HepG2 (cell line): Measurements from ENCODE around the gene CD6. TPM values are rescaled to one million over a fixed set of nuclear protein-coding genes. Genes with fewer than 3 reads are reported as not detected.

Experiments
- ATAC-seq: fragments of 200-7000 bp; cut with Tn5 transposase; 3 replicates; pipeline ENCODE4 v1.9.1; 2020; ENCODE audit warnings: mild to moderate bottlenecking, moderate library complexity
- BruUV-seq: library from RNA; stranded (reverse); fragments of 400-500 nt; replicated peaks from 2 replicates; lab custom pipeline; 2021; lab: Mats Ljungman, UMichigan
- CTCF ChIA-PET: fragments of 300-600 bp; formaldehyde crosslinking; extraction: SDS; loops from one replicate; lab custom pipeline; 2021; ENCODE audit warnings: low total read pairs, inconsistent platforms, low intra/inter-chr PET ratio; lab: Yijun Ruan, JAX
- POLR2A ChIA-PET: fragments of 350-600 bp; sonication (Branson Sonifier 250); formaldehyde crosslinking; loops from one replicate; lab custom pipeline; 2020; ENCODE audit warnings: antibody characterized with exemption, inconsistent platforms; lab: Yijun Ruan, JAX
- DNase-seq: peaks from one replicate; pipeline ENCODE4 v3.0.0-alpha.2; 2015; ENCODE audit warnings: low spot score
- FAIRE-seq: peaks from 3 replicates; lab custom pipeline; 2011; peaks lifted over from hg19 to GRCh38; lab: Jason Lieb, UNC
- H2AFZ ChIP-seq: one replicate; pipeline ENCODE4 v1.6.1; 2011; ENCODE audit warnings: low read length, inconsistent platforms
- H3K27ac ChIP-seq: fragments of 300-600 bp; 3 replicates; pipeline ENCODE4 v1.8.0; 2011; ENCODE audit warnings: mixed run types, mild to moderate bottlenecking, mixed read lengths, low read length, inconsistent platforms; ENCODE audit not compliant: insufficient read depth; ENCODE audit errors: extremely low read length
- H3K27me3 ChIP-seq, 2 experiments: fragments of 200-600 bp in 1 of 2; 2 replicates in 1 of 2; 3 replicates in 1 of 2; pipeline versions ENCODE4 v1.6.0 to v1.8.0; 2011; ENCODE audit warnings: low read length in 2 of 2, mild to moderate bottlenecking in 2 of 2, moderate library complexity in 2 of 2, inconsistent platforms in 1 of 2; ENCODE audit not compliant: insufficient read depth in 2 of 2, control insufficient read depth in 1 of 2
- H3K36me3 ChIP-seq, 2 experiments: fragments of 200-600 bp in 1 of 2; replicated peaks in 1 of 2; 2 replicates in 1 of 2; 3 replicates in 1 of 2; pipeline versions ENCODE4 v1.5.1 to v1.8.0; 2011; ENCODE audit warnings: low read length in 2 of 2, inconsistent platforms in 1 of 2; ENCODE audit not compliant: insufficient read depth in 2 of 2, control insufficient read depth in 1 of 2
- H3K4me1 ChIP-seq: 2 replicates; pipeline ENCODE4 v1.5.1; 2012; ENCODE audit warnings: low read length, inconsistent platforms; ENCODE audit not compliant: insufficient read depth
- H3K4me2 ChIP-seq: 2 replicates; pipeline ENCODE4 v1.6.0; 2011; ENCODE audit warnings: low read depth, low read length, inconsistent platforms
- H3K4me3 ChIP-seq, 3 experiments: fragments of 200-600 bp in 1 of 3; sonication (generic), shearing (Covaris generic) in 1 of 3; replicated peaks in 1 of 3; 2 replicates each; pipeline ENCODE4 v1.5.1; 2011 to 2016; ENCODE audit warnings: low read length in 3 of 3, inconsistent platforms in 2 of 3, low read depth in 2 of 3, mild to moderate bottlenecking in 2 of 3, control low read depth in 1 of 3, mixed read lengths in 1 of 3; ENCODE audit not compliant: insufficient read depth in 1 of 3
- H3K79me2 ChIP-seq: one replicate; pipeline ENCODE4 v1.6.1; 2011; ENCODE audit warnings: low read length, inconsistent platforms; ENCODE audit not compliant: insufficient read depth
- H3K9ac ChIP-seq: 2 replicates; pipeline ENCODE4 v1.6.0; 2011; ENCODE audit warnings: mild to moderate bottlenecking, low read depth, low read length, inconsistent platforms; ENCODE audit not compliant: insufficient read depth
- H3K9me3 ChIP-seq: 2 replicates; pipeline ENCODE4 v1.5.1; 2012; ENCODE audit warnings: mild to moderate bottlenecking, low read length
- H4K20me1 ChIP-seq: 2 replicates; pipeline ENCODE4 v1.6.0; 2011; ENCODE audit warnings: inconsistent platforms, mild to moderate bottlenecking, low read length, moderate library complexity; ENCODE audit not compliant: insufficient read depth
- NONO ChIP-seq, 2 experiments: fragments of 450-650 bp in 1 of 2; sonication (generic) in 1 of 2; formaldehyde crosslinking in 1 of 2; IDR thresholded peaks in 1 of 2; conservative IDR thresholded peaks in 1 of 2; 2 replicates each; pipeline versions ENCODE4 v1.6.1 to v1.8.0; 2017 to 2022; ENCODE audit warnings: mild to moderate bottlenecking in 1 of 2, missing genetic modification reagents in 1 of 2, moderate library complexity in 1 of 2
- NR0B2 ChIP-seq: sonication (generic); formaldehyde crosslinking; IDR thresholded peaks from 2 replicates; pipeline ENCODE4 v1.4.0; 2020; ENCODE audit warnings: mild to moderate bottlenecking, missing genetic modification reagents
- RFXAP ChIP-seq: sonication (generic); formaldehyde crosslinking; IDR thresholded peaks from 2 replicates; pipeline ENCODE4 v1.4.0; 2020; ENCODE audit warnings: missing genetic modification reagents, borderline replicate concordance
- TSC22D2 ChIP-seq: sonication (generic); formaldehyde crosslinking; IDR thresholded peaks from 2 replicates; pipeline ENCODE4 v1.5.1; 2020; ENCODE audit warnings: missing genetic modification reagents, mild to moderate bottlenecking, borderline replicate concordance
- ZBTB10 ChIP-seq: sonication (generic); formaldehyde crosslinking; IDR thresholded peaks from 2 replicates; pipeline ENCODE4 v1.4.0; 2020; ENCODE audit warnings: missing genetic modification reagents, borderline replicate concordance
- ZMYM3 ChIP-seq: sonication (generic); formaldehyde crosslinking; IDR thresholded peaks from 2 replicates; pipeline ENCODE4 v1.5.1; 2020; ENCODE audit warnings: mild to moderate bottlenecking, missing genetic modification reagents
- ZNF562 ChIP-seq: sonication (generic); formaldehyde crosslinking; IDR thresholded peaks from 2 replicates; pipeline ENCODE4 v1.8.0; 2022; ENCODE audit warnings: missing genetic modification reagents, borderline replicate concordance
- ZNF567 ChIP-seq: sonication (generic); formaldehyde crosslinking; IDR thresholded peaks from 2 replicates; pipeline ENCODE4 v1.8.1; 2023; ENCODE audit warnings: mild to moderate bottlenecking, missing genetic modification reagents, borderline replicate concordance
- ZNF629 ChIP-seq: sonication (generic); formaldehyde crosslinking; conservative IDR thresholded peaks from 2 replicates; pipeline ENCODE4 v1.5.0; 2020; ENCODE audit warnings: missing genetic modification reagents
- ZNF780A ChIP-seq: sonication (generic); formaldehyde crosslinking; IDR thresholded peaks from 2 replicates; pipeline ENCODE4 v1.8.0; 2022; ENCODE audit warnings: mild to moderate bottlenecking, missing genetic modification reagents, moderate library complexity
- WGBS: methylation state at CpG from one replicate; pipeline ENCODE4 v1.1.6; 2017; ENCODE audit warnings: low lambda C conversion rate; 5-methylcytosine and 5-hydroxymethylcytosine counted together
- in situ Hi-C: cut with HindIII; loops from 2 replicates; pipeline ENCODE4 v1.10.0; 2017; ENCODE audit warnings: low pct_unique_long_range_greater_than_20kb; ENCODE audit not compliant: extremely low pct_ligation_motif_present
- intact Hi-C: fragments of 100-400 bp; cut with micrococcal nuclease; formaldehyde crosslinking; loops from one replicate; pipeline ENCODE4 v1.10.0; 2022; ENCODE audit not compliant: unreplicated experiment
- polyA plus RNA-seq, 8 experiments: library from polyadenylated mRNA; depleted of rRNA in 3 of 8; stranded (reverse) in 7 of 8; unstranded in 1 of 8; fragments of >200 nt; fragmentation: Illumina TruSeq in 4 of 8; extraction: Trizol in 4 of 8; gene quantifications; 2 replicates each; pipeline versions ENCODE4 v1.2.1 to v1.2.3, GENCODE V29; 2011 to 2016; ENCODE audit warnings: low read depth in 4 of 8, missing spikeins in 1 of 8, mixed read lengths in 1 of 8; ENCODE audit not compliant: insufficient read depth in 1 of 8
- total RNA-seq, 5 experiments: library from RNA; depleted of rRNA; stranded (reverse); fragments of >200 nt; fragmentation: Illumina TruSeq; extraction: Trizol; gene quantifications; 2 replicates each; pipeline ENCODE4 v1.2.3, GENCODE V29; 2016; ENCODE audit warnings: low read depth in 1 of 5

CD6 gene
- total and polyA plus RNA-seq, 2 of the 13 experiments (the other 11 are each of a cell fraction or from before 2014, with no cell fraction given) = not detected

GRCh38 chr11:60951904-60952741 lies 19.4 kb upstream of the CD6 start, which contains the start of gene SLC15A3:
SLC15A3 (minus strand) TSS chr11:60952176; CDS start chr11:60951551, 625 bp downstream.
- in situ Hi-C loops (no loop called here), intact Hi-C loops (no loop called here)
- ChIA-PET POLR2A (no interaction called here), CTCF (no interaction called here)
- Histone ChIP-seq H3K4me3 (peak within 1 kb of the TSS; percentile 39 to 81 (median 57)), H3K27ac (no peak within 1 kb of the TSS), H3K4me1 (no peaks in the 10 kb centered on the region), H3K9me3 (no peaks in the 10 kb centered on the region), H3K27me3 (peaks cover 0 to 15% of the 10 kb centered on the region in 2 experiments; a peak in 2 of 5 replicates), H3K36me3 (no peaks in the 10 kb centered on the region), H4K20me1 (no peaks in the 10 kb centered on the region), H3K9ac (peak within 1 kb of the TSS; percentile 38; the same call in 1 of the 2 replicates), H2AFZ (peak within 1 kb of the TSS; percentile 88), H3K79me2 (no peaks in the 10 kb centered on the region), H3K4me2 (peak within 1 kb of the TSS; percentile 86)
- DNase-seq (no peak), ATAC-seq (peak; percentile 73), FAIRE-seq (no peak)
- TF ChIP-seq NONO (IDR thresholded peaks at IDR 0.05) = no peak
- TF ChIP-seq NONO (CRISPR knock-in tag; conservative IDR thresholded peaks at IDR 0.05) = no peak
- TF ChIP-seq ZNF629 = peak; percentile 59
- TF ChIP-seq ZNF562 (CRISPR knock-in tag) = no peak
- BruUV-seq = no TSS peak
- WGBS = 21% methylated on average over 23 of the region's 23 CpGs

GRCh38 chr11:60952742-60953170 lies 18.7 kb upstream of the CD6 start:
- TF ChIP-seq TSC22D2 (CRISPR knock-in tag) = no peak
- peak; percentile 77 for TF ChIP-seq ZMYM3
- TF ChIP-seq ZNF780A = no peak
- TF ChIP-seq NR0B2 = no peak
- no peak for TF ChIP-seq RFXAP (CRISPR knock-in tag)
- TF ChIP-seq ZBTB10 (CRISPR knock-in tag) = no peak
- TF ChIP-seq ZNF567 (CRISPR knock-in tag) = no peak
- ATAC-seq (peak; percentile 48), FAIRE-seq (no peak), DNase-seq (no peak)
- Histone ChIP-seq H4K20me1 (no peaks in the 10 kb centered on the region), H3K4me2 (peak overlapping the region; percentile 86), H3K27me3 (peaks cover 0 to 15% of the 10 kb centered on the region in 2 experiments; a peak in 2 of 5 replicates), H3K79me2 (no peaks in the 10 kb centered on the region), H3K9me3 (no peaks in the 10 kb centered on the region), H3K27ac (no peak overlapping the region), H2AFZ (peak overlapping the region; percentile 88), H3K9ac (peak overlapping the region; percentile 38; the same call in 1 of the 2 replicates), H3K4me1 (no peaks in the 10 kb centered on the region), H3K4me3 (peak overlapping the region; percentile 39 to 81 (median 57)), H3K36me3 (no peaks in the 10 kb centered on the region)
- intact Hi-C loops (no loop called here), in situ Hi-C loops (no loop called here)
- no TSS peak for BruUV-seq
- ChIA-PET POLR2A (no interaction called here), CTCF (no interaction called here)
- WGBS = 0% methylated on average over 1 of the region's 3 CpGs
